GM12878 (cell line): ENCODE results near the gene KRT80. TPM values are rescaled to one million over a fixed set of nuclear protein-coding genes. Genes with fewer than 3 reads are reported as not detected.

Experiments
- ATAC-seq: fragments of 200-7000 bp; cut with Tn5 transposase; 3 replicates; pipeline ENCODE4 v1.9.1; 2020; ENCODE audit warnings: mild to moderate bottlenecking, moderate library complexity
- BruUV-seq: library from RNA; stranded (reverse); fragments of 400-500 nt; replicated peaks from 2 replicates; lab custom pipeline; 2021; lab: Mats Ljungman, UMichigan
- CTCF ChIA-PET: fragments of 300-600 bp; sonication (Branson Sonifier 250); formaldehyde crosslinking; extraction: SDS; loops from one replicate; lab custom pipeline; 2021; ENCODE audit warnings: inconsistent platforms; lab: Yijun Ruan, JAX
- POLR2A ChIA-PET: fragments of 350-600 bp; formaldehyde crosslinking; extraction: SDS; loops from one replicate; lab custom pipeline; 2021; ENCODE audit warnings: inconsistent platforms; lab: Charles Lee
- RAD21 ChIA-PET: fragments of 300-600 bp; sonication (Branson Sonifier 250); formaldehyde crosslinking; loops from one replicate; lab custom pipeline; 2023; ENCODE audit warnings: antibody characterized with exemption; ENCODE audit not compliant: unreplicated experiment; lab: Charles Lee
- SMC1A ChIA-PET: fragments of 300-600 bp; sonication (Branson Sonifier 250); formaldehyde crosslinking; loops from one replicate; lab custom pipeline; 2023; ENCODE audit not compliant: unreplicated experiment, uncharacterized antibody; lab: Charles Lee
- DNase-seq: peaks from one replicate; pipeline ENCODE4 v3.0.0-alpha.2; 2011; ENCODE audit warnings: low read depth, low spot score
- FAIRE-seq: peaks from 3 replicates; lab custom pipeline; 2011; peaks lifted over from hg19 to GRCh38; lab: Jason Lieb, UNC
- H2AFZ ChIP-seq: 2 replicates; pipeline ENCODE4 v1.6.0; 2011; ENCODE audit warnings: low read depth, low read length, control low read depth; ENCODE audit not compliant: control insufficient read depth
- H3K27ac ChIP-seq: 2 replicates; pipeline ENCODE4 v1.5.1; 2011; ENCODE audit warnings: control low read depth; ENCODE audit not compliant: control insufficient read depth, insufficient read depth
- H3K27me3 ChIP-seq, 2 experiments: replicated peaks in 1 of 2; 2 replicates each; pipeline versions ENCODE4 v1.6.0 to v1.6.1; 2011; ENCODE audit warnings: low read length in 1 of 2; ENCODE audit not compliant: control insufficient read depth in 2 of 2, insufficient read depth in 2 of 2
- H3K36me3 ChIP-seq, 2 experiments: 2 replicates each; pipeline ENCODE4 v1.5.1; 2011; ENCODE audit warnings: low read length in 1 of 2; ENCODE audit not compliant: control insufficient read depth in 2 of 2, insufficient read depth in 2 of 2
- H3K4me1 ChIP-seq: 2 replicates; pipeline ENCODE4 v1.6.1; 2011; ENCODE audit warnings: mild to moderate bottlenecking, low read length, moderate library complexity, mixed read lengths; ENCODE audit not compliant: control insufficient read depth, insufficient read depth
- H3K4me2 ChIP-seq: 2 replicates; pipeline ENCODE4 v1.6.0; 2011; ENCODE audit warnings: control low read depth; ENCODE audit not compliant: control insufficient read depth, insufficient read depth
- H3K4me3 ChIP-seq: fragments of 200-600 bp; sonication (generic); 2 replicates; pipeline ENCODE4 v1.5.1; 2016
- H3K79me2 ChIP-seq: 2 replicates; pipeline ENCODE4 v1.6.0; 2011; ENCODE audit warnings: low read length; ENCODE audit not compliant: control insufficient read depth, insufficient read depth
- H3K9ac ChIP-seq: 2 replicates; pipeline ENCODE4 v1.8.0; 2011; ENCODE audit warnings: low read length, control low read depth, mixed read lengths; ENCODE audit not compliant: control insufficient read depth, insufficient read depth
- H3K9me3 ChIP-seq: replicated peaks from 3 replicates; pipeline ENCODE4 v1.5.1; 2011; ENCODE audit warnings: mild to moderate bottlenecking, low read length; ENCODE audit not compliant: control insufficient read depth, insufficient read depth
- H4K20me1 ChIP-seq: 2 replicates; pipeline ENCODE4 v1.6.0; 2011; ENCODE audit not compliant: control insufficient read depth, insufficient read depth
- CREM ChIP-seq: IDR thresholded peaks from 2 replicates; pipeline ENCODE4 v1.6.1; 2014; ENCODE audit warnings: antibody characterized with exemption, low read depth
- MLLT1 ChIP-seq: fragments of 450-650 bp; IDR thresholded peaks from 2 replicates; pipeline ENCODE4 v1.6.1; 2016; ENCODE audit warnings: mild to moderate bottlenecking
- MXI1 ChIP-seq: fragments of 150-350 bp; IDR thresholded peaks from 2 replicates; pipeline ENCODE4 v1.6.1; 2011; ENCODE audit warnings: low read depth, mild to moderate bottlenecking, inconsistent platforms, low read length, improper control_type of control experiment
- STAT3 ChIP-seq: IDR thresholded peaks from 2 replicates; pipeline ENCODE4 v1.6.1; 2011; ENCODE audit warnings: low read depth, low read length, improper control_type of control experiment
- TAF1 ChIP-seq: IDR thresholded peaks from 2 replicates; pipeline ENCODE4 v1.6.1; 2011; ENCODE audit warnings: mild to moderate bottlenecking, low read depth, low read length, borderline replicate concordance
- ZNF207 ChIP-seq: fragments of 450-650 bp; IDR thresholded peaks from 2 replicates; pipeline ENCODE4 v1.6.1; 2014; ENCODE audit warnings: antibody characterized with exemption, mild to moderate bottlenecking, borderline replicate concordance
- WGBS: methylation state at CpG from one replicate; pipeline ENCODE4 v1.1.6; 2016; ENCODE audit warnings: low lambda C conversion rate; ENCODE audit not compliant: insufficient replicate concordance, insufficient coverage; ENCODE audit errors: missing lambda C conversion rate; 5-methylcytosine and 5-hydroxymethylcytosine counted together
- in situ Hi-C: fragments of 300-500 bp; cut with MboI; formaldehyde crosslinking; loops from 9 replicates; pipeline ENCODE4 v1.14.3; 2018; ENCODE audit warnings: mixed read lengths
- intact Hi-C: fragments of 100-400 bp; cut with micrococcal nuclease; formaldehyde crosslinking; loops from one replicate; pipeline ENCODE4 v1.14.2; 2022; ENCODE audit not compliant: unreplicated experiment
- polyA plus RNA-seq, 11 experiments: library from polyadenylated mRNA; depleted of rRNA in 4 of 11; unstranded in 6 of 11; stranded (reverse) in 5 of 11; fragments of >200 nt; fragmentation: Nextera tagmentation in 4 of 11; fragmentation: Illumina TruSeq in 1 of 11; extraction: Ambion mirVana in 4 of 11; extraction: Trizol in 1 of 11; gene quantifications; 1 replicate in 1 of 11; 2 replicates in 10 of 11; pipeline versions ENCODE4 v1.2.1 to v1.2.3, GENCODE V29; 2011 to 2016; ENCODE audit warnings: inconsistent platforms in 2 of 11, missing spikeins in 2 of 11, low read depth in 1 of 11
- total RNA-seq, 4 experiments: library from RNA; depleted of rRNA in 3 of 4; stranded (reverse); fragments of >200 nt in 3 of 4; fragmentation: Illumina TruSeq in 1 of 4; extraction: Trizol in 1 of 4; gene quantifications; 2 replicates each; pipeline versions ENCODE4 v1.2.1 to v1.2.3, GENCODE V29; 2013 to 2021

Gene KRT80
- total and polyA plus RNA-seq, 10 of the 15 experiments (the other 5 are each of a cell fraction or from before 2014, with no cell fraction given), result 0.01 TPM; not detected in 9

GRCh38 chr12:52166672-52167071, 25.1 kb downstream of the KRT80 start:
- POLR2A ChIA-PET, result no interaction called here
- SMC1A ChIA-PET, result interaction anchor here (0.7 to 1.5 kb wide), 4 partner anchors 47 to 756 kb away, joined by 3 to 4 read pairs (median 3); no protein-coding TSS in a partner anchor
- peaks cover 6% of the 10 kb centered on the region for H3K4me1 ChIP-seq
- no peak for FAIRE-seq
- no peak overlapping the region for H3K4me3 ChIP-seq
- H2AFZ ChIP-seq, result no peak overlapping the region
- H4K20me1 ChIP-seq, result no peaks in the 10 kb centered on the region
- CTCF ChIA-PET, result interaction anchor here (0.8 to 1.2 kb wide), 3 partner anchors 9 to 47 kb away, joined by 3 to 4 read pairs (median 3); no protein-coding TSS in a partner anchor
- no peak overlapping the region for H3K9ac ChIP-seq
- DNase-seq, result no peak
- H3K27ac ChIP-seq, result no peak overlapping the region
- no peaks in the 10 kb centered on the region for H3K27me3 ChIP-seq
- no peak overlapping the region for H3K4me2 ChIP-seq
- H3K9me3 ChIP-seq, result no peaks in the 10 kb centered on the region
- TF ChIP-seq MXI1 (no peak), STAT3 (no peak), ZNF207 (no peak), TAF1 (no peak), MLLT1 (no peak), CREM (no peak)
- TF ChIP-seq, all 136 proteins: peak for 0
- RAD21 ChIA-PET, result interaction anchor here (1.3 kb wide), 1 partner anchor 161 kb away, joined by 3 read pairs; no protein-coding TSS in a partner anchor
- H3K36me3 ChIP-seq, result no peaks in the 10 kb centered on the region
- in situ Hi-C loops (no loop called here), intact Hi-C loops (no loop called here)
- 0% methylated on average over 1 of the region's 1 CpG for WGBS
- H3K79me2 ChIP-seq, result no peaks in the 10 kb centered on the region
- no peak for ATAC-seq
- BruUV-seq, result no TSS peak
